Measurements from ENCODE around the gene PCDHGA7. TPM values are rescaled to one million over a fixed set of nuclear protein-coding genes. Genes with fewer than 3 reads are reported as not detected.
"Not testable (repeated sequence)": the region's sequence is repeated elsewhere in the genome, so short reads cannot be mapped to it uniquely, and the experiment has no call there.

Gene PCDHGA7
- polyA plus RNA-seq, 1 of the 3 experiments (the other 2 are of a cell fraction): 7.8 TPM

- DNase-seq; H3K4me1 ChIP-seq (ENCODE audit: control insufficient read depth in 1 of 2, insufficient read depth in 2 of 2, low read depth in 1 of 2, low read length in 1 of 2); POLR2A ChIA-PET; H3K9ac ChIP-seq; CTCF ChIA-PET; H4K20me1 ChIP-seq (ENCODE audit: insufficient read depth); H3K9me3 ChIP-seq; H2AFZ ChIP-seq (ENCODE audit: low read depth); H3K27me3 ChIP-seq (ENCODE audit: insufficient read depth); H3F3A ChIP-seq (replicated peaks; ENCODE audit: insufficient read depth); H3K9me2 ChIP-seq; H3K4me2 ChIP-seq; H3K27ac ChIP-seq (ENCODE audit: low read depth in 2 of 2, low read length in 1 of 2); H3K4me3 ChIP-seq (ENCODE audit: low read depth in 2 of 2, low read length in 1 of 2): not testable (repeated sequence)
- 93% methylated on average over 23 of the region's 29 CpGs for WGBS (ENCODE audit: low lambda C conversion rate)
- peaks cover 10% of the 10 kb centered on the region; the same call in 1 of the 2 replicates for H3K79me2 ChIP-seq (ENCODE audit: insufficient read depth)
- H3K36me3 ChIP-seq (replicated peaks in 1 of 2; ENCODE audit: control insufficient read depth in 1 of 2, insufficient read depth in 2 of 2, low read length in 1 of 2): peaks cover 3 to 20% of the 10 kb centered on the region in 2 experiments
Measured at GRCh38 chr5:141432726-141433125, 50.2 kb downstream of the PCDHGA7 start.

DNA sequence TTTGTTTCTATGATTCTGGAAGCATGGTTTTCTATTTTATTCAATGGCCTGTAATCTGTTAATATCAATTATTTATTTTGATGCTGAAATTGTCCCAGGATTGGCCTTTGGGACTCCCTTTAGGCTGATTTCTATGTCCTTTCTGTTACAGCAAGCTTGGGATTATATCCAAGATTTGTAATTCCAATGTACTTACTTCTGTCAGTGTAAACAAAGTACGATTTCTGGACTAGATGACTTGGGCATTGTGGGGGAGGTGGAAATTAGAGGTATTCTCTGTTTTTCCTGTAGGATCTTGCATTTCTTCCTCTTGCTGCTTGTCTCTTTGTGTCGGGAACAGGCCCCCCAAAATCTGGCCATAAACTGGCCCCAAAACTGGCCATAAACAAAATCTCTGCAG, 51.5 kb downstream of the PCDHGA7 start:
- CTCF ChIA-PET: no interaction called here
- TF ChIP-seq NFIC (IDR thresholded peaks at IDR 0.05; ENCODE audit: borderline replicate concordance) (no peak), RCOR1 (IDR thresholded peaks at IDR 0.05; ENCODE audit: low read length) (no peak), MXI1 (IDR thresholded peaks at IDR 0.05; ENCODE audit: low read depth, low read length) (no peak), SIN3A (IDR thresholded peaks at IDR 0.05; ENCODE audit: borderline replicate concordance, low read depth, low read length) (no peak), CTCF (IDR thresholded peaks at IDR 0.05) (no peak), NRF1 (IDR thresholded peaks at IDR 0.05; ENCODE audit: low read depth, low read length) (no peak), ELF1 (IDR thresholded peaks at IDR 0.05) (no peak)

More for the DNA sequence above, 51.5 kb downstream of the PCDHGA7 start:
- H3K27me3 ChIP-seq (ENCODE audit: insufficient read depth): no peaks in the 10 kb centered on the region
- no peaks in the 10 kb centered on the region for H3K9me3 ChIP-seq
- H3F3A ChIP-seq (replicated peaks; ENCODE audit: insufficient read depth): peaks cover 8% of the 10 kb centered on the region
- H3K4me2 ChIP-seq: no peak overlapping the region
- peaks cover 3 to 11% of the 10 kb centered on the region in 2 experiments for H3K36me3 ChIP-seq (replicated peaks in 1 of 2; ENCODE audit: control insufficient read depth in 1 of 2, insufficient read depth in 2 of 2, low read length in 1 of 2)
- H3K27ac ChIP-seq (ENCODE audit: low read depth in 2 of 2, low read length in 1 of 2): no peak overlapping the region
- H3K9ac ChIP-seq: no peak overlapping the region
- H3K9me2 ChIP-seq: no peaks in the 10 kb centered on the region
- WGBS (ENCODE audit: low lambda C conversion rate): 58% methylated on average over 2 of the region's 2 CpGs
- H3K4me1 ChIP-seq (ENCODE audit: control insufficient read depth in 1 of 2, insufficient read depth in 2 of 2, low read depth in 1 of 2, low read length in 1 of 2): no peaks in the 10 kb centered on the region
- no peak overlapping the region for H3K4me3 ChIP-seq (ENCODE audit: low read depth in 2 of 2, low read length in 1 of 2)
- no peak for DNase-seq
- H3K79me2 ChIP-seq (ENCODE audit: insufficient read depth): 0 out of 2 replicates have a peak, but pooled peaks cover 10% of the 10 kb centered on the region
- no peaks in the 10 kb centered on the region for H4K20me1 ChIP-seq (ENCODE audit: insufficient read depth)
- POLR2A ChIA-PET: no interaction called here
- no peak overlapping the region for H2AFZ ChIP-seq (ENCODE audit: low read depth)

Other genes with a start within 250 kb of the PCDHGA7 start
- 0.08 and 0.10 TPM in 2 replicates for gene PCDHB5, start 247.5 kb upstream of the PCDHGA7 start, polyA plus RNA-seq (2012; rRNA removed)
- gene PCDHB6, start 232.7 kb upstream of the PCDHGA7 start, polyA plus RNA-seq (2012; rRNA removed): 3.9 and 5.0 TPM in 2 replicates
- gene PCDHB7, start 210.1 kb upstream of the PCDHGA7 start, polyA plus RNA-seq (2012; rRNA removed): 1.5 and 1.7 TPM in 2 replicates
- 3.0 and 3.4 TPM in 2 replicates for gene PCDHB8, start 205.0 kb upstream of the PCDHGA7 start, polyA plus RNA-seq (2012; rRNA removed)
- 2.3 and 2.7 TPM in 2 replicates for gene PCDHB16, start 200.4 kb upstream of the PCDHGA7 start, polyA plus RNA-seq (2012; rRNA removed)
- gene PCDHB9, start 195.6 kb upstream of the PCDHGA7 start, polyA plus RNA-seq (2012; rRNA removed): 1.4 and 2.4 TPM in 2 replicates
- 1.4 and 1.5 TPM in 2 replicates for gene PCDHB10, start 190.4 kb upstream of the PCDHGA7 start, polyA plus RNA-seq (2012; rRNA removed)
- gene PCDHB11, start 183.1 kb upstream of the PCDHGA7 start, polyA plus RNA-seq (2012; rRNA removed): 0.41 and 0.61 TPM in 2 replicates
- 1.9 and 2.0 TPM in 2 replicates for gene PCDHB12, start 174.0 kb upstream of the PCDHGA7 start, polyA plus RNA-seq (2012; rRNA removed)
- 0.85 and 0.88 TPM in 2 replicates for gene PCDHB13, start 168.8 kb upstream of the PCDHGA7 start, polyA plus RNA-seq (2012; rRNA removed)
- gene PCDHB14, start 159.4 kb upstream of the PCDHGA7 start, polyA plus RNA-seq (2012; rRNA removed): 9.7 and 10.6 TPM in 2 replicates
- 0.99 and 1.3 TPM in 2 replicates for gene PCDHB15, start 137.3 kb upstream of the PCDHGA7 start, polyA plus RNA-seq (2012; rRNA removed)
- not detected in 2 replicates for gene SLC25A2, start 78.7 kb upstream of the PCDHGA7 start, polyA plus RNA-seq (2012; rRNA removed)
- gene TAF7, start 62.0 kb upstream of the PCDHGA7 start, polyA plus RNA-seq (2012; rRNA removed): 30.6 and 38.7 TPM in 2 replicates
- gene PCDHGA1, start 52.2 kb upstream of the PCDHGA7 start, polyA plus RNA-seq (2012; rRNA removed): 1.2 and 1.6 TPM in 2 replicates
- gene PCDHGA2, start 44.0 kb upstream of the PCDHGA7 start, polyA plus RNA-seq (2012; rRNA removed): 1.4 and 1.5 TPM in 2 replicates
- 0.33 and 0.45 TPM in 2 replicates for gene PCDHGA3, start 38.9 kb upstream of the PCDHGA7 start, polyA plus RNA-seq (2012; rRNA removed)
- gene PCDHGB1, start 32.6 kb upstream of the PCDHGA7 start, polyA plus RNA-seq (2012; rRNA removed): 0.63 and 0.77 TPM in 2 replicates
- 1.8 and 2.2 TPM in 2 replicates for gene PCDHGA4, start 27.7 kb upstream of the PCDHGA7 start, polyA plus RNA-seq (2012; rRNA removed)
- 3.7 and 4.5 TPM in 2 replicates for gene PCDHGB2, start 22.7 kb upstream of the PCDHGA7 start, polyA plus RNA-seq (2012; rRNA removed)
- gene PCDHGA5, start 18.6 kb upstream of the PCDHGA7 start, polyA plus RNA-seq (2012; rRNA removed): 0.57 and 0.71 TPM in 2 replicates
- gene PCDHGB3, start 12.5 kb upstream of the PCDHGA7 start, polyA plus RNA-seq (2012; rRNA removed): 0.53 and 0.63 TPM in 2 replicates
- 1.4 TPM in 2 replicates for gene PCDHGA6, start 8.9 kb upstream of the PCDHGA7 start, polyA plus RNA-seq (2012; rRNA removed)
- gene PCDHGB4, start 5.0 kb downstream of the PCDHGA7 start, polyA plus RNA-seq (2012; rRNA removed): 0.37 and 0.64 TPM in 2 replicates
- 0.06 and 0.12 TPM in 2 replicates for gene PCDHGA8, start 9.9 kb downstream of the PCDHGA7 start, polyA plus RNA-seq (2012; rRNA removed)
- 0.08 and 0.15 TPM in 2 replicates for gene PCDHGB5, start 15.2 kb downstream of the PCDHGA7 start, polyA plus RNA-seq (2012; rRNA removed)
- gene PCDHGA9, start 20.0 kb downstream of the PCDHGA7 start, polyA plus RNA-seq (2012; rRNA removed): 0.13 and 0.16 TPM in 2 replicates
- 0.13 and 0.18 TPM in 2 replicates for gene PCDHGB6, start 25.3 kb downstream of the PCDHGA7 start, polyA plus RNA-seq (2012; rRNA removed)
- gene PCDHGA10, start 30.2 kb downstream of the PCDHGA7 start, polyA plus RNA-seq (2012; rRNA removed): 1.6 and 2.0 TPM in 2 replicates
- 14.2 and 19.1 TPM in 2 replicates for gene PCDHGB7, start 34.9 kb downstream of the PCDHGA7 start, polyA plus RNA-seq (2012; rRNA removed)
- gene PCDHGA11, start 38.3 kb downstream of the PCDHGA7 start, polyA plus RNA-seq (2012; rRNA removed): 0.18 and 0.23 TPM in 2 replicates
- 0.03 and 0.05 TPM in 2 replicates for gene PCDHGA12, start 47.8 kb downstream of the PCDHGA7 start, polyA plus RNA-seq (2012; rRNA removed)
- 55.8 and 97.0 TPM in 2 replicates for gene PCDHGC3, start 93.2 kb downstream of the PCDHGA7 start, polyA plus RNA-seq (2012; rRNA removed)
- gene PCDHGC4, start 102.3 kb downstream of the PCDHGA7 start, polyA plus RNA-seq (2012; rRNA removed): 0.53 and 0.78 TPM in 2 replicates
- 1.9 and 2.0 TPM in 2 replicates for gene PCDHGC5, start 106.3 kb downstream of the PCDHGA7 start, polyA plus RNA-seq (2012; rRNA removed)
- gene DIAPH1, start 236.3 kb downstream of the PCDHGA7 start, polyA plus RNA-seq (2012; rRNA removed): 28.2 and 30.4 TPM in 2 replicates

Data from SK-N-SH (cell line).